GM12878 (cell line): ENCODE data around the gene CNTNAP2. TPM values are rescaled to one million over a fixed set of nuclear protein-coding genes. Genes with fewer than 3 reads are reported as not detected.

Experiments
- ATAC-seq: fragments of 200-7000 bp; cut with Tn5 transposase; 3 replicates; pipeline ENCODE4 v1.9.1; 2020; ENCODE audit warnings: mild to moderate bottlenecking, moderate library complexity
- BruUV-seq: library from RNA; stranded (reverse); fragments of 400-500 nt; replicated peaks from 2 replicates; lab custom pipeline; 2021; lab: Mats Ljungman, UMichigan
- CTCF ChIA-PET: fragments of 300-600 bp; sonication (Branson Sonifier 250); formaldehyde crosslinking; extraction: SDS; loops from one replicate; lab custom pipeline; 2021; ENCODE audit warnings: inconsistent platforms; lab: Yijun Ruan, JAX
- POLR2A ChIA-PET: fragments of 350-600 bp; formaldehyde crosslinking; extraction: SDS; loops from one replicate; lab custom pipeline; 2021; ENCODE audit warnings: inconsistent platforms; lab: Charles Lee
- RAD21 ChIA-PET: fragments of 300-600 bp; sonication (Branson Sonifier 250); formaldehyde crosslinking; loops from one replicate; lab custom pipeline; 2023; ENCODE audit warnings: antibody characterized with exemption; ENCODE audit not compliant: unreplicated experiment; lab: Charles Lee
- SMC1A ChIA-PET: fragments of 300-600 bp; sonication (Branson Sonifier 250); formaldehyde crosslinking; loops from one replicate; lab custom pipeline; 2023; ENCODE audit not compliant: unreplicated experiment, uncharacterized antibody; lab: Charles Lee
- DNase-seq: peaks from one replicate; pipeline ENCODE4 v3.0.0-alpha.2; 2011; ENCODE audit warnings: low read depth, low spot score
- FAIRE-seq: peaks from 3 replicates; lab custom pipeline; 2011; peaks lifted over from hg19 to GRCh38; lab: Jason Lieb, UNC
- H2AFZ ChIP-seq: 2 replicates; pipeline ENCODE4 v1.6.0; 2011; ENCODE audit warnings: low read depth, low read length, control low read depth; ENCODE audit not compliant: control insufficient read depth
- H3K27ac ChIP-seq: 2 replicates; pipeline ENCODE4 v1.5.1; 2011; ENCODE audit warnings: control low read depth; ENCODE audit not compliant: control insufficient read depth, insufficient read depth
- H3K27me3 ChIP-seq, 2 experiments: replicated peaks in 1 of 2; 2 replicates each; pipeline versions ENCODE4 v1.6.0 to v1.6.1; 2011; ENCODE audit warnings: low read length in 1 of 2; ENCODE audit not compliant: control insufficient read depth in 2 of 2, insufficient read depth in 2 of 2
- H3K36me3 ChIP-seq, 2 experiments: 2 replicates each; pipeline ENCODE4 v1.5.1; 2011; ENCODE audit warnings: low read length in 1 of 2; ENCODE audit not compliant: control insufficient read depth in 2 of 2, insufficient read depth in 2 of 2
- H3K4me1 ChIP-seq: 2 replicates; pipeline ENCODE4 v1.6.1; 2011; ENCODE audit warnings: mild to moderate bottlenecking, low read length, moderate library complexity, mixed read lengths; ENCODE audit not compliant: control insufficient read depth, insufficient read depth
- H3K4me2 ChIP-seq: 2 replicates; pipeline ENCODE4 v1.6.0; 2011; ENCODE audit warnings: control low read depth; ENCODE audit not compliant: control insufficient read depth, insufficient read depth
- H3K4me3 ChIP-seq: fragments of 200-600 bp; sonication (generic); 2 replicates; pipeline ENCODE4 v1.5.1; 2016
- H3K79me2 ChIP-seq: 2 replicates; pipeline ENCODE4 v1.6.0; 2011; ENCODE audit warnings: low read length; ENCODE audit not compliant: control insufficient read depth, insufficient read depth
- H3K9ac ChIP-seq: 2 replicates; pipeline ENCODE4 v1.8.0; 2011; ENCODE audit warnings: low read length, control low read depth, mixed read lengths; ENCODE audit not compliant: control insufficient read depth, insufficient read depth
- H3K9me3 ChIP-seq: replicated peaks from 3 replicates; pipeline ENCODE4 v1.5.1; 2011; ENCODE audit warnings: mild to moderate bottlenecking, low read length; ENCODE audit not compliant: control insufficient read depth, insufficient read depth
- H4K20me1 ChIP-seq: 2 replicates; pipeline ENCODE4 v1.6.0; 2011; ENCODE audit not compliant: control insufficient read depth, insufficient read depth
- CEBPB ChIP-seq, 2 experiments: fragments of 150-350 bp in 1 of 2; IDR thresholded peaks; 2 replicates each; pipeline ENCODE4 v1.6.1; 2012 to 2014; ENCODE audit warnings: low read depth in 2 of 2, low read length in 2 of 2, borderline replicate concordance in 1 of 2, inconsistent platforms in 1 of 2
- CUX1 ChIP-seq: IDR thresholded peaks from 2 replicates; pipeline ENCODE4 v1.6.1; 2012; ENCODE audit warnings: improper control_type of control experiment, low read depth, low read length; ENCODE audit not compliant: insufficient replicate concordance
- DPF2 ChIP-seq: fragments of 450-650 bp; IDR thresholded peaks from 2 replicates; pipeline ENCODE4 v1.6.1; 2017; ENCODE audit warnings: mild to moderate bottlenecking
- JUNB ChIP-seq: IDR thresholded peaks from 2 replicates; pipeline ENCODE4 v1.6.1; 2016; ENCODE audit warnings: antibody characterized with exemption, mild to moderate bottlenecking
- MYB ChIP-seq: fragments of 150-350 bp; IDR thresholded peaks from 2 replicates; pipeline ENCODE4 v1.6.1; 2014; ENCODE audit warnings: mild to moderate bottlenecking, low read depth, low read length, borderline replicate concordance
- ZBTB40 ChIP-seq: fragments of 450-650 bp; IDR thresholded peaks from 2 replicates; pipeline ENCODE4 v1.6.1; 2016; ENCODE audit warnings: mild to moderate bottlenecking, moderate library complexity, borderline replicate concordance
- WGBS: methylation state at CpG from one replicate; pipeline ENCODE4 v1.1.6; 2016; ENCODE audit warnings: low lambda C conversion rate; ENCODE audit not compliant: insufficient replicate concordance, insufficient coverage; ENCODE audit errors: missing lambda C conversion rate; 5-methylcytosine and 5-hydroxymethylcytosine counted together
- in situ Hi-C: fragments of 300-500 bp; cut with MboI; formaldehyde crosslinking; loops from 9 replicates; pipeline ENCODE4 v1.14.3; 2018; ENCODE audit warnings: mixed read lengths
- intact Hi-C: fragments of 100-400 bp; cut with micrococcal nuclease; formaldehyde crosslinking; loops from one replicate; pipeline ENCODE4 v1.14.2; 2022; ENCODE audit not compliant: unreplicated experiment
- polyA plus RNA-seq, 11 experiments: library from polyadenylated mRNA; depleted of rRNA in 4 of 11; unstranded in 6 of 11; stranded (reverse) in 5 of 11; fragments of >200 nt; fragmentation: Nextera tagmentation in 4 of 11; fragmentation: Illumina TruSeq in 1 of 11; extraction: Ambion mirVana in 4 of 11; extraction: Trizol in 1 of 11; gene quantifications; 1 replicate in 1 of 11; 2 replicates in 10 of 11; pipeline versions ENCODE4 v1.2.1 to v1.2.3, GENCODE V29; 2011 to 2016; ENCODE audit warnings: inconsistent platforms in 2 of 11, missing spikeins in 2 of 11, low read depth in 1 of 11
- total RNA-seq, 4 experiments: library from RNA; depleted of rRNA in 3 of 4; stranded (reverse); fragments of >200 nt in 3 of 4; fragmentation: Illumina TruSeq in 1 of 4; extraction: Trizol in 1 of 4; gene quantifications; 2 replicates each; pipeline versions ENCODE4 v1.2.1 to v1.2.3, GENCODE V29; 2013 to 2021
- TF ChIP-seq, protein P1 (sequence below): fragments of 150-350 bp; IDR thresholded peaks from 2 replicates; pipeline ENCODE4 v1.6.1; 2014; ENCODE audit warnings: mild to moderate bottlenecking, low read depth, low read length

CNTNAP2 gene
- total and polyA plus RNA-seq, 10 of the 15 experiments (the other 5 are each of a cell fraction or from before 2014, with no cell fraction given) = 0.03 to 0.08 (median 0.03) TPM; not detected in 7

DNA sequence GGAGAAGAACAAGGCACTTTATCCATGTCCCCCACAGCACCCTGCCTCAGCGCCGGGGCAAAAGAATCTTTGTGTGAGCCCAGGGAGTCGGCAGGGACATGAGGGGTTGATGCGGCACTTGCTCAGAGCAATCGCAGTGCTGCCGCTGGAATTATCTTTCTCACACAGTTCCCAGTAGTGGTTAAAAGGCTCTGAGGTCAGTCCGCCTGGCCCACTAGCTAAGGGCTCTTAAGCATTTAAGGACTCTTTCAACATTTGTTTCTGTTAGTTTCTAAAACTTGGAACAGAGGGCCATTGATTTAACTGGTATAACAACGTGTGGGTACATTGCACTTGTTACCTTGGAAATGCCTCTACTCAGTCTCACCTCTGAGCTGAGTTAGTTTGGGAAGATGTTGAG, 2266.0 kb downstream of the CNTNAP2 start (continued):
- TF ChIP-seq, protein P1, sequence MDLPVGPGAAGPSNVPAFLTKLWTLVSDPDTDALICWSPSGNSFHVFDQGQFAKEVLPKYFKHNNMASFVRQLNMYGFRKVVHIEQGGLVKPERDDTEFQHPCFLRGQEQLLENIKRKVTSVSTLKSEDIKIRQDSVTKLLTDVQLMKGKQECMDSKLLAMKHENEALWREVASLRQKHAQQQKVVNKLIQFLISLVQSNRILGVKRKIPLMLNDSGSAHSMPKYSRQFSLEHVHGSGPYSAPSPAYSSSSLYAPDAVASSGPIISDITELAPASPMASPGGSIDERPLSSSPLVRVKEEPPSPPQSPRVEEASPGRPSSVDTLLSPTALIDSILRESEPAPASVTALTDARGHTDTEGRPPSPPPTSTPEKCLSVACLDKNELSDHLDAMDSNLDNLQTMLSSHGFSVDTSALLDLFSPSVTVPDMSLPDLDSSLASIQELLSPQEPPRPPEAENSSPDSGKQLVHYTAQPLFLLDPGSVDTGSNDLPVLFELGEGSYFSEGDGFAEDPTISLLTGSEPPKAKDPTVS = no peak

DNA sequence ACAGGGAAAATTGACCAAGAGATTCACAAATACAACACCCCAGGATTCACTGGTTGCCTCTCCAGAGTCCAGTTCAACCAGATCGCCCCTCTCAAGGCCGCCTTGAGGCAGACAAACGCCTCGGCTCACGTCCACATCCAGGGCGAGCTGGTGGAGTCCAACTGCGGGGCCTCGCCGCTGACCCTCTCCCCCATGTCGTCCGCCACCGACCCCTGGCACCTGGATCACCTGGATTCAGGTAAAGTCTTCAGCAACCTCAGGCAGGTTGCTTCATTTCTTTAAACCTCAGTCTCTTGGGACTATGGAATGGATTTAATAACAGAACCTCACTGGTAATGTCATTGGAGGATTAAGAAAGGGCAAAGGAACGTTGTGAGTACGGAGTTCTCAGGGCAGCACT, 2267.1 kb downstream of the CNTNAP2 start:
- H3K27me3 ChIP-seq = no peaks in the 10 kb centered on the region
- ChIA-PET CTCF (interaction anchor here (0.6 to 1.5 kb wide), 2 partner anchors 11 to 118 kb away, joined by 3 read pairs; no protein-coding TSS in a partner anchor), RAD21 (no interaction called here), POLR2A (no interaction called here), SMC1A (no interaction called here)
- no peak for FAIRE-seq
- H3K27ac ChIP-seq = no peak overlapping the region
- WGBS = 68% methylated on average over 14 of the region's 14 CpGs
- no peak overlapping the region for H2AFZ ChIP-seq
- H3K9ac ChIP-seq = no peak overlapping the region
- no peak overlapping the region for H3K4me2 ChIP-seq
- H3K9me3 ChIP-seq = no peaks in the 10 kb centered on the region; the same call in 2 of the 3 replicates
- H3K4me1 ChIP-seq = no peaks in the 10 kb centered on the region
- no peaks in the 10 kb centered on the region for H3K79me2 ChIP-seq
- no peak for TF ChIP-seq JUNB
- no peak for TF ChIP-seq CUX1
- no peak for TF ChIP-seq DPF2
- no peak for TF ChIP-seq ZBTB40
- TF ChIP-seq MYB = no peak
- TF ChIP-seq CEBPB (IDR thresholded peaks at IDR 0.05; ENCODE audit: borderline replicate concordance in 1 of 2, low read depth in 2 of 2, low read length in 2 of 2) = no peak
- no peak overlapping the region for H3K4me3 ChIP-seq
- intact Hi-C loops = no loop called here
- no peaks in the 10 kb centered on the region for H4K20me1 ChIP-seq
- no peak for ATAC-seq
- in situ Hi-C loops = no loop called here
- no TSS peak for BruUV-seq
- no peak for DNase-seq
- H3K36me3 ChIP-seq = no peaks in the 10 kb centered on the region
